Amniotic stem cell (primary cell): ENCODE results near the gene SRPX.

Experiments used
- DNase-seq: peaks from one replicate; lab custom pipeline; 2025; lab: John Stamatoyannopoulos, UW

SRPX gene

DNA sequence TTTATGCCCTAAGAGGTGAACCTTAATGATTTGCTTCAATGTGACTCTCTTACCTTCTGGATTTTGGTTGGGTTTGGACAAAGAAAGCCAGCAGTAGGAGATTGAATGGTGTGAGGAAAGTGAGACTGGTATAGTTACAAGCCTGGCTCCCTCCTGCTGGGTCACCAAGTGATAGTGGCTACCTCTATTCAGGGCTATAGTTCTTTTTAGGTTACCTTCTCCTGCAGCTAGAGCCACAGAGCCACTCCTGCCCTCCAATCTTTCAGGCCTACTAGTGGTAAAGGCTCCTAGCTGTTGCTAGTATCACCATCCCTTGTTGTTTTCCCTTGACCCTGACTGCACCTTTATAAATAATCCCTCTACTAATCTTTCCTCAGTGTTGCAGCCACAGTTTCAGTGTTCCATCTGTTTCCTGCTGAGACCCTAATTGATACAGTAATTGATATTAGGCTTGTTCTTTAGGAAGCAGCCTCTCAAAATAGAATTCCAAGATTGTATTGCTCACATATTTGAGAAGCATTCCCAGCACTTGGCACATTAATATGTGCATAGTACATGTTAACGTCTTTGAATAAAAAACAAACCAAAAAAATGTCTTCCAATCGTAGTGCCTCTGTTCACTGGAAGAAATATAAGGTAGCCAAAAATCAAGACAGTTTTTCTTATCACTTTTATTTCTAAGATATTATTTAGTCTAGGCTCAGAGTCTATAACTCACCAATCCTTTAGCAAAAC, 82.3 kb downstream of the SRPX start:
- DNase-seq: no peak

DNA sequence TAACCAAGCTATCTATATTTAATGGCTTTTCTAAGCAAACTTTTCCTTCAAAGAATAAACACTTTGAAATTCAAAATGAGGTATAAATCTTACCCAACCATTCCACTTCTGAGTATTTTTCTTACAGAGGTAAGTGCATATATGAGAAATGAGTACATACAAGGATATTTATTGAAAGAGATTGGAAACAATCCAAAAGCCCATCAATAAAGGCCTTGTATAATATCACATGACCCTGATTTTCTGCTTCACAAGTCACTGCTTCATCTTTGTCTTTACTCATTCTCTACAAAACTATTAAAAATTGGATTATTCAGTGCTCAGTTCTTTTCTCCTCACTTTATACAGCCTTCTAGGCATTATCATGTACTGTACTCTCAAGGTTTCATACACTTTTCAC, 91.3 kb downstream of the SRPX start:
- no peak for DNase-seq

DNA sequence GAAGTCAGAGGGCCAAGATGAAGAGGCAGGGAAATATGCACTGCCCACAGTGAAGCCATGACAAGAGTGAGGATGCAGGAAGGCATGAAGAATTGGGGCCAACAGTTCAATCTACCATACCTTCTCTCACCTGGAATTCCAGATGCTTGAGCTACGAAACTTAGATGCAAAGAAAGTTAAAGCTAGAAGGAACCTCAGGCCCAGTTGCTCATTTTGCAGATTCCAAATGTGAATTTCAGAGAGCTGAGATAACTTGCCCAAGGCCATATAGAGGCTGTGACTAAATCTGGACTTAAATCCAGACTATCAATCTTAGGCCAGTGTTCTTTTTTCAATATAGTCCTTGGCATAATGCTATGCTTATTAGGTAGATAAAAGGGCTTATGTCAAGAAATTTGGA, 92.7 kb downstream of the SRPX start:
- no peak for DNase-seq

DNA sequence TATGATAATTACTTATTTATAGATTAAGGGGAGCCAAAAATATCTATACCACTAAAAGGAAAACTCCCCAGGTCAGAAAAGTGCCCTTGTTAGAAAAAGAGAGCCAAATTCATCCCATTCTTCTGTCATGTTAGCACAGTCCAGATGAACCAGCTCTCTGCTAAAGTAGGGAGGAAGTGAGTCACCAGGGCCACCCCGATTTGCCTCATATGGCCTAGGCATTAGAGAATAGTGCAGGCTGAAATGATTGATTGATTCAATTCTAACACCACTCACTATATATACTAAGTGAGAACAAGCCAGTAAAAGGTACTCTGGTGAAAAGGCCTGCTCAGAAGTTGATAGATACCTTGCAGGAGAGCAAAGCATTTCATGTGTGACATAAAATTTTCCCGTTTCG, 94.5 kb downstream of the SRPX start:
- DNase-seq: no peak

DNA sequence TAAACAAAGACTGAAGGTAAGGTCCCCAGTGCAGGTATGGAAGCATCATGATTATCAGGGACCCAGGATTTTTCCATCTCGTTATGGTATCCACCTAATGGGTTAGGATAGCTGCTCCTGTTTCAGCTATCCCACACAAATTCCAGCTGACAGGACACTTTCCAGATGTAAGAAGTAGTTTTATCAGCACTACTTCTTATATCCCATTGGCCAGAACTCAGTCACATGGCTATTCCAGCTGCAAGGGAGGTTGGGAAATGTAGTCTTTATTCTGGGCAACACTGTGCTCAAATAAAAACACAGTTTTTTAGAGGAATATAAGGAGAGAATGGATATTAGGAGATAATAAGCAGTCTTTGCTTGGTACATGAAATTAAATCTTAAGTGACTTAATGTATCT, 96.7 kb downstream of the SRPX start:
- no peak for DNase-seq

DNA sequence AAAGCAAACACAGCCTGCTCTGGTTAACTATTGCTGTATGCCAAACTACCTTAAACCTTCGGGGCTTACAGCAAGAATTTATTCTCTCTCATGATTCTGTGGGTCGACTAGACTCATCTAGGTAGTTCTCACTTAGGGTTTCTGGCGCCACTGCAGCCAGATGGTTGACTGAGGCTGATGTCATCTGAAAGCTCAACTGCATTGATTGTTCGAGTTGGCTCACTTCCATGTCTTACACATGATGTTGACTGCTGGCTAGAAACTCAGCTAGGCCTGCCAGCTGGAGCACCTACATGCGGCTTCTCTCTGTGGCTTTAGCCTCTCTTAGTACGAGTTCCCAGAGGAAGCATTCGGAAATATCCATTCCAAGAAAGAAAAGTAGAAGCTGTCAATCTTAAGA, 103.2 kb downstream of the SRPX start:
- no peak for DNase-seq

DNA sequence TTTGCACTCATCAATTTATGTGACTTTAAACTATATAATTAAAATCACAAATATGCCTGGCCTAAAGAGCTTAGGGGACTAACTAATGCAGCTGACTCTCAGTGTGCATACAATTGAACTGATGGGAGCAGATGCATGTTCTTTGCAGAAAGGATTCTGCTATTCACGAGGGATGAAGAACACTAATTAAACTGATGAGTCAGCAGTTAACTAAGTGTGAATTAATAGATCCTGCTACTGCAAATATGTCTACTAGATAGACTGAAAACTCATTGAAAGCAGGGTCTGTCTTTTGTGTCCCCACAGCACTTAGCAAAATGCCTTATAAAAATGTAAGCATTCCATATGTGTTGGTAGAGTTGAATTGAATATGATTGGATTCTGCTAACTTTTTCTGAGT, 104.0 kb downstream of the SRPX start:
- no peak for DNase-seq

DNA sequence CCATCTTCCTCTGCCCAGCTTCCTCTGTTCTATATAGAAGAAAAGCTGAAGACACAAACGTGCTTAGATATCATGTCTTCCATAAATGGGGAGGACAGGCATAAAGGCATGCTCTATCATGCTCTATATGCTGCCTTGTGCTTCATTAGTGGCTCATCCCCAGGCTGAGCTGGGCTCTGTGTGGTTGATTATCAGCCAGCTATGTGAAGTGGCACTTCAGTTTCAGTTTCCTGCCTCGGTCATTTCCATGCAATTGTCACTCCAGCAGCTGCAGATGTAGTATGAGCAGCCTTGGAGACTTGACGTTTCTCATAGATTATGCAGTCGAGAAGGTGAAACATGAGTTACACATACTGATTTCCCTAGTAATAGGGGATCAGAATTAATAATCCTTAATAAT, 108.1 kb downstream of the SRPX start:
- no peak for DNase-seq

DNA sequence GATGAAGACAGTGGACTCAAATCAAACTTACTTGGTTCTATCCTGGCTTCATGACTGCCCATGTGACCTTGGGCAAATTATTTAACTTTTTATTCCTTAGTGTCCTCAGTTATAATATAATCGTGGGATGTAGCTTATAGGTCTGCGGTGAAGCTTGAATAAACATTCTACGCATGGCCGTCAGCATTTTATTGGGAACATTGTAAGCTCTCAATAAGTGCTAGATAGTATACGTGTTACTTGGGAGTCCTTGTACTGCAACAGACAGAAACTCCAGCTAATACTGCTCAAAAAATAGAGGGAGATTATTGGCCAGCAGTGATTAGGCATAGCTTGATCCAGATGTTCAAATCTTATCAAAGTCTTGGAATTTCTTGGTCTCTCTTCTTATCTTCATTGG, 109.5 kb downstream of the SRPX start:
- DNase-seq: no peak

DNA sequence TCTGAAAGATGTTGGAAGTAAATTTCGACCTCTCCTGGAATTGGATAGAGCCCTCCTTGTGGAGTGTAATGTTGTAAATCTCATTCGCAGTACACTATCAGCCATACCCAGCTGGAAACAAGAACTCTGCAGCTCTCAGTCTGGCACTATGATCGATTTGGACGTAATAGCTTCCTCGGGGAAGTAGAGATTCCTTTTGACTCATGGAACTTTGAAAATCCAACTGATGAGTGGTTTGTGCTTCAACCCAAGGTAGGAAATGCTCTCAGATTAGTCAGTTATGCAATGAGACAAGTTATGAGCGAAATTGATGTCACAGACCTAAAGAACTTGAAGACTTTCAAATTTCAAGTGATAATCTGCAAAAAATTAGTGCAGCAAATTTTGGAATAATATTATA, 110.4 kb downstream of the SRPX start:
- no peak for DNase-seq

DNA sequence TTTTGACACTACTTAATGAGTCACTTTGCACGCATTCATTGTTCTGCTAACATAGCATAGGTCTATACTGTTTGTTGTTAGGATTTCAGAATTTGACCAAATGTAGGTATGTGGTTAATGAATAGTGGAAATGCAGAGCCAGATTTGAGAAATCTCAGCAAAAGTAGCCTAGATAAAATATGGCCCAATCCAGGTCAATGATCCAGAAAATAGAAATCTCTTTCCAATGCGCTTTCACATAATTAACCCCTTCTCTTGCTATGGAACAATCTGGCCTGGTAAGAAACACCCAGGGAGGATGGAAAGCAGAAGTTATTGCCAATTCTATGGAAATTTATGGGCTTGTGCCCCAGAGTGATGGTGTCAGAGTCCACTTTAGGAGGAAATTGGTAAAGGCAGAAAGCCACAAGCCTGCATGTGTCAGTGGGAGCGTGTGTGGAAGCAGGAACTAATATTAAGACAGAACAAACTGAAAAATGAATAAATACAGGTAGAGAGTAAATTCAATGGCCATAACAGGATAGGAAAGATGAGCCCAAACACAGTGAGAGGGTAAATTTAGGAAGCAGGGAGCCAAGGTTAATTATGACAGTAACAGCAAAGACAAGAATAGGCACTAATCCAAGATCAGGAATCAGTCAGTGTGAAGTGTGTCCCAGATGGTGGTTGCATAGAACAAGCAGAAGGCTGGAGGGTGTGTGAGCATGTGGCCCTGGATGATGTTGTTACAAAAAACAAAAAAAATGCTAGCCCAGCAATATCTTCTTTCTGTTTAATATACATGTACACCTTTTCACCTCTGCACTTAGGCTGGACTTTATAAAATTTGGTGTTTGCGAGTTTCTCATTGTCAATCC, 111.4 kb downstream of the SRPX start:
- no peak for DNase-seq

DNA sequence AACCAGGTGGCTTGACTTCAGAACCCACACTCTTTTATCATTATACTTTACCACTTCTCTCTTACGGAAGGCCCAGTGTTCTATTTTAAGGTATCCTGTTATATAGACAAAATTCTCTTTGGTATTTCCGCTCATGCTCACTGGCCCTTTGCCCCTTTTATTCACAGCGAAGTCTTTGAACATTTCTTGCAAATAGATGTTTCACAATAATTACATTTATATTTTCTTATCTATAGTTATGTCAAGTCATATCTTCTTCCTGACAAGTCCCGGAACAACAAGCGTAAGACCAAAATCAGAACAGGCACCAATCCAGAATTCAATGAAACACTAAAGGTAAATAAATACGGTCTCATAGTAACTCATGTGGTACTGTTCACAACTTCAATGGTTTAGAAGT, 112.3 kb downstream of the SRPX start:
- no peak for DNase-seq

DNA sequence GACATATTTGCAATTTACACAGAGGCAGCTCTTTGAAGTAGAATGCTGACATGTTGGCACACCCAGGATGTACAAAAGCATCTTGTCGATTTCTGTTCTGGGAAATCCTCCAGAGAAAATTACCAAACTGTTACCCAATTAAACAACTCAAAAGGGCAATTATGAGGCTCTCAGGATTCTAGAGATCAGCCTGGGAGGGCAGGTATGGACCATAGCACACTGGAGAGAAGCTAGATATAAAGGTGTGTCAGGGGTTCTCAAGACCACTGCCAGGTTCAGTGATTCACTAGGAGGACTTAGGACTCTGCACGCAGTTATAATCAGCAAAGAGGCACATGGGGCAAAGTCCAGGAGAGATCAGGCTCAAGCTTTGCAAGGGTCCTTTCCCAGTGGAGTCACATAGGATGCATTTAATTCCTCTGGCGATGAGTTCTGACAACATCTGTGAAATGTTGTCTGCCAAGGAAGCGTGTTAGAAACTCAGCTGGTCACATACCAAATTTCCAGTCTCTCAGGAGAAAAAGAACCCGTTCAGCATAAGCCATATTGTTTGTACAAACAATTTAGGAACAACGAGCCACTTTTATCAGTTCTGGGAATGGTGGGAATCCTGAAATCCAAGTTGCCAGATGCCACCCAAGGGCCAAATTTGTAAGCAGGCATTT, 113.5 kb downstream of the SRPX start:
- DNase-seq: no peak

DNA sequence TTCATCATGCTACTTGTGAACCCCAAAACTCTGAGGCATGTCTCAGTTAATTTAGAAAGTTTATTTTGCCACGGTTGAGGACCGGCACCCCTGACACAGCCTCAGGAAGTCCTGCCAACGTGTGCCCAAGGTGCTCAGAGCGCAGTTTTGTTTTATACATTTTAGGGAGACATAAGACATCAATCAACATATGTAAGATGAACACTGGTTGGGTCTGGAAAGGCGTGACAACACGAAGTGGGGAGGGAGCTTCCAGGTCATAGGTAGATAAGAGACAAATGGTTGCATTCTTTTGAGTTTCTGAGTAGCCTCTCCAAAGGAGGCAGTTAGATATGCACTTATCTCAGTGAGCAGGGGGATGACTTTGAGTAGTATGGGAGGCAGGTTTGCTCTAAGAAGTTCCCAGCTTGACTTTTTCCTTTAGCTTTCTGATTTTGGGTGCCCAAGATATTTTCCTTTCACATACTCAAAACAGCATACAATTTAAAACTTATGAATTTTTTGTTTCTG, 115.4 kb downstream of the SRPX start:
- DNase-seq: no peak

DNA sequence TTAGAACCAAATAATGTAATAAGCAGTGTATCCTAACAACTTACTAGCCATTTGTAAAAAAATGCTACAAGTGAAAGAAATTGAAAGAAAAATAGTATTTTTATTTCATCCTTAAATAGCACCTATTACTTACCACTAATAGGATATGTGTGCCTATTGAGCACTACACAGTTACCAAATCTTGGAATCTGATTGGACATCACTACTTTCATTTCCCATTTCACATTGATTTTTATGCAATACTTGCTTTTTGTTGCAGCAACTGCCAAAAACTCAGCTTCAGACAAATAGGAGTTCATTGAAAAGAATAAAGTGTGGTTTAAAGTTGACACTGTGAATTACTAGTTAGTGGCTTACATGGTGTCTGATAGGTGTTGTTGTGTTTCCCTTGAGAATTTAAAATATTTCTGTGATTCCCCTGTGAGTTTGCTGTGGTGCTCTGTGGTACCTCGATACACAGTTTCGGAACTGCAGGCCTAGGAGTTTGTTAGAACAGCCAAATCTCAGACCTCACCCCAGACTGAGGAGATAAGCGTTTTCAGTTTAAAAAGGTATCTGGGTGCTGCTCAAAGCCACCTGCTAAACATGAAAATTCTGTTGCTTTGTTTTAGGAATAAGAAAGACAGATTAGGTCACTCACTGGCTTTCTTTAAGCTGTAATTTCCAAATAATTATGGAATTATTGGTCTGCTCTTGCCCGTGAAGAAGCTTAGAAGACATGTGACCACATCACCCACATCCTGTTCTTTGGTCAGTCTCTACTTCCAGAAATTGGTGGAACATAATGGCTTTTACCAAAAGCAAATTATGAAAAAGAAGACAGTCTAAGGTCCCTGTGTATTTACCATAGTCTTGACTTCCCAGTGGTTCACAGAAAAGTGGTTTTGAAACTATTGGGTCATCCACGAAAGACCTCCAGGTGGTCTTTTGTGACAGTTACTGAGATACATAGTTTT, 116.5 kb downstream of the SRPX start:
- DNase-seq: no peak

DNA sequence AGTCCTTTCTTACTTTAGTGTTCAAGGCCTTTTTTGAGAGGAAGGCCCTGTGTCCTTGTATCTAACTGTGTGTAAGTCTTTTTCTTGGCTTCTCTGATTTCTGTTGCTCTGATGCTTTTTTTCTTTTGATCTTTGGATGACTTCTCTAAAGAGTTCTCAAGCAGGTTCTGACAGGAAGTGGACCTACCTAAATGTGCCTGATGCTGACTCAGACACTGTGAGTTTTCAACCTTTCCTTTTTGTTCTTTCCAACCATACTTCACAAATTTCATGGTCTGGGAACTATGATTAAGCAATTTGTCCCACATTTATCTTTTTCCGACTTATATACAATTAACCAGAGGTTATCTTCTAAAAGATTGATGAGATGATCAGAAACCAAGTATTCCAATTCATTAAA, 117.8 kb downstream of the SRPX start:
- no peak for DNase-seq

DNA sequence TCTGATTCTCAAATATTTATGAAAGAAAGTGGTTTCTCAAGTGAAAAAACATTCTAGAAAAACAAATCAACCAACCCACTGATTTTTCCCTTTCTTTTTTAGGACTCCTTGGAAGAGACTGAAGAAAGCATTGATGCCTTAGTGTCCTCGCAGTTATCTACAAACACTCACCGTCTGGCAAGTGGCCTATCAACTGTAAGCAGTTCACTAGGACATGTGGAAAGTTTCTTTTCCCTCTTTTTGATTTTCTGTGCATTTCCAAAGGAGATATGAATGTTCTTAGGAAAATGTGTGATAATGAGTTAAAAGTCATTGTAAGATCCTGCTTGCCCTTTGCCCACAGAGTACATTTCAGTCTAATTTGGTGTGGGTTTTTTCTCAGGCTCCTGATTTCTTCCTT, 118.4 kb downstream of the SRPX start:
- DNase-seq: no peak

DNA sequence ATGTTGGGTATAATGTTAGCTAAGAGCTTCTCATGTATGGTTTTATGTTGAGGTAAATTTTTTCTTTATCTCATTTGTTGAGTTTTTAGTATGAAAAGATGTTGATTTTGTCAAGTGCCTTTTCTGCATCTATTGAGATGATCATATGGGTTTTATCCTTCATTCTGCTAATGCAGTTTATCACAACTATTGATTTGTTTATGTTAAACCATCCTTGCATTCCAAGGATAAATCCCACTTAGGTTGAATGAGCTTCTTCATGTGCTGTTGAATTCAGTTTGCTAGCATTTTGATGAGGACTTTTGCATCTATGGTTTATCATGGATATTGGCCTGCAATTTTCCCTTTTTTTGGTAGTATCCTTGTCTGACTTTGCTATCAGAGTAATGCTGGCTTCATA, 121.0 kb downstream of the SRPX start:
- DNase-seq: no peak
